Ramos (cell line): ENCODE results near the gene UFC1.

Source experiments
- in situ Hi-C: fragments of 300-500 bp; cut with MboI; formaldehyde crosslinking; loops from one replicate; pipeline ENCODE4 v1.14.3; 2022; ENCODE audit warnings: low sequenced_read_pairs; ENCODE audit not compliant: unreplicated experiment

UFC1 gene

DNA sequence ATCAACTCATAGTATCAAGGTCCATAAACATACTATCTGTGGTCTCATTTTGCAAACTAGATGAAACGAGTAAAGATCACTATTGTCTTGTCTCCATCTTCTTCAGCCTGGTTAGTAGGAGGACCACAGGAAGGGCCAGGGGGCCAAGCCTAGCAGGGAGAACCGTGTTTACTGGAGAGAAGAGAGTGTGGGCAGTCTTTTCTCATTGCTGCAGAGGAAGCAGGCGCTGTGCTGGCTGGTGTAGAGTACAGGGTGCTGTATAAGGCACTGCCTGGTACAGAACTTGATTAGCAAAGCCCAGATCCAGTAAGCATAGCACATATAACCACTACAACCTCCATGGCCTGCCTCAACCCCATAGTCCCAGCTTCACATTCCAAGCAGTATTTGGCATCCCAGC lies 33.5 kb downstream of the UFC1 start:
- in situ Hi-C loops, result no loop called here

DNA sequence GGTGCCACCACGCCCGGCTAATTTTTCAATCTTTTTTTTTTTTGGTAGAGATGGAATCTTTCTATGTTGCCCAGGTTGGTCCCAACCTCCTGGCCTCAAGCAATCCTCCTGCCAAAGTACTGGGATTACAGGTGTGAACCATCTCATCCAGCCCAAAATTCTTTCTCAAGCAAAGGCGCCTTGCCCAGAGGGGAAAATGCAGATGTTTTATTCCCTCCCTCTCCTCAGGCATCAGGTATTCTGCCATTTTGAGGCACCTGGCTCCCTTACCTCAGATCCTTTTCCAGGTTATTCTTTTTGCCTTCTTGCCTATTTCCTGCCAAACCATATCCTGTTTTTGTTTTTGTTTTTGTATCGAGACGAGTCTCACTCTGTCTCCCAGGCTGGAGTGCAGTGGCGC lies 34.6 kb downstream of the UFC1 start:
- in situ Hi-C loops, result no loop called here

DNA sequence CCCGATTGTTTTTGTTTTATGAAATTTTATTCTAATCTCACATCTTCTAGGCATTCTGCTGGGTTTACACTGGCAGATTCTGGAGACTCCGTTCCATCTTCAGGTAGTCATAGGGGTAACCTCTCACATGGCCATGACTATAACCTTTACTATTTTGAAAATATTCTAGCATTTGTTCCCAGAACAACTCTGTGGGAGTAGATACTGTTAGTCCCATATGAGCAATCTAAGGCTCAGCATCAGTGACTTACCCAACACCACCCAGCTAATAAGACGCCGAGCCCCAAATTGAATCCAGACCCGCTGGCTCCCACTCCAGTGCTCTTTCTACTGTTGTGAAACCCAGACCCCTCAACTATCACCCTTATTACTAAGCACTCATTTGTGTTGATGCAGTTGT lies 35.3 kb downstream of the UFC1 start:
- in situ Hi-C loops, result no loop called here

- in situ Hi-C loops, result no loop called here
These were observed 37.3 kb downstream of the UFC1 start for GRCh38 chr1:161190962-161191521.

DNA sequence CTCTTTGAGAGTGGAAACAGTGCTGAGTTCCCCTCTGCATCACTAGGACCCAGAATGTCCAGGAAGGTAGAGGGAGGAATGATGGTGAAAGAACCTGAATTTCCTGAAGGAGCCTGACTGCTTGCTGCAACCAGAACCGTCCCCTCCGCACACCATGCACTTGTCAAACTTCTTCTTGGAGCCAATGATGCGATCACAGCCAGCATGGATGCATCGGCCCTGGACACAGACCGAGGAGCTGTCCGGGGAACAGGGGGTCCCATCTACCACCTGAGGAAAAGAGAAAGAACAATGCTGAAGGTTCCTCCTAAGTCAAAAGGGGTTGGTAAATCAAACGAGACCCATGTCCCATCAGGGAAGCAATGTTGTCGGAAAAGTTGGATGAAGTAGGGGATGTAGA lies 38.2 kb downstream of the UFC1 start:
- in situ Hi-C loops, result no loop called here

- in situ Hi-C loops, result no loop called here
These were observed 39.0 kb downstream of the UFC1 start for GRCh38 chr1:161192476-161193465.

DNA sequence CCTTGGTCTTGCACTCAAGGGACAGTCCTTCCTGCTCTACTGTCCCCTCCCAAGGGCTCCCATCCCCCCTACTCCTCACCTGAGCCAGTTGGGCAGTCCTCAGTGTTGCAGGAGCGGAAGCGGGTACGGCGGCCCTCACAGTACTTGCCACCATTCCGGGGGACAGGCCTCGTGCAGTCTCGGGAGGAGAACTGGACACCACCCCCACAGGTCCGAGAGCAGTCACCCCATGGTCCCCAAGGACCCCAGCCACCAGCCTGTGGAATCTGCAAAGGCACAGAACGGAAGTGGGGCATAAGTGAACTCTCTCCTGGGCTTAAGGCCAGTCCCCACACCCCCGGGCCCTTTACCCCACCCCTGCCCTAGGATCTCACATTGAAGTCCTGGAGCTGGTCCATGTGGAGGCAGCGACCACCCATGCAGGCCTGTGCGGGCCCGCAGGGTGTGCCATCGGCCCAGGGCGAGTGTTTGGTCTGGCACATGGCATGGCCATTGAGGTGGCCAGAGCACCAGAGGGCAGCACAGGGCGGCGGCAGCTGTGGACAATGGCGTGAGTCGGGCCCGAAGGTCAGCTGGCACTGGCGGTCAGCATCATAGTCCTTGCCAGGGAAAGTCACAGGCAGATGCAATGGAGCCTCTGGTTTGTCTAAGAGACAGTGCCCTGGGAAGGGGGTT lies 39.9 kb downstream of the UFC1 start:
- in situ Hi-C loops, result no loop called here

- in situ Hi-C loops, result no loop called here
These were observed 41.4 kb downstream of the UFC1 start for GRCh38 chr1:161195171-161195570.

- in situ Hi-C loops, result no loop called here
These were observed 42.3 kb downstream of the UFC1 start for GRCh38 chr1:161196111-161196510.

DNA sequence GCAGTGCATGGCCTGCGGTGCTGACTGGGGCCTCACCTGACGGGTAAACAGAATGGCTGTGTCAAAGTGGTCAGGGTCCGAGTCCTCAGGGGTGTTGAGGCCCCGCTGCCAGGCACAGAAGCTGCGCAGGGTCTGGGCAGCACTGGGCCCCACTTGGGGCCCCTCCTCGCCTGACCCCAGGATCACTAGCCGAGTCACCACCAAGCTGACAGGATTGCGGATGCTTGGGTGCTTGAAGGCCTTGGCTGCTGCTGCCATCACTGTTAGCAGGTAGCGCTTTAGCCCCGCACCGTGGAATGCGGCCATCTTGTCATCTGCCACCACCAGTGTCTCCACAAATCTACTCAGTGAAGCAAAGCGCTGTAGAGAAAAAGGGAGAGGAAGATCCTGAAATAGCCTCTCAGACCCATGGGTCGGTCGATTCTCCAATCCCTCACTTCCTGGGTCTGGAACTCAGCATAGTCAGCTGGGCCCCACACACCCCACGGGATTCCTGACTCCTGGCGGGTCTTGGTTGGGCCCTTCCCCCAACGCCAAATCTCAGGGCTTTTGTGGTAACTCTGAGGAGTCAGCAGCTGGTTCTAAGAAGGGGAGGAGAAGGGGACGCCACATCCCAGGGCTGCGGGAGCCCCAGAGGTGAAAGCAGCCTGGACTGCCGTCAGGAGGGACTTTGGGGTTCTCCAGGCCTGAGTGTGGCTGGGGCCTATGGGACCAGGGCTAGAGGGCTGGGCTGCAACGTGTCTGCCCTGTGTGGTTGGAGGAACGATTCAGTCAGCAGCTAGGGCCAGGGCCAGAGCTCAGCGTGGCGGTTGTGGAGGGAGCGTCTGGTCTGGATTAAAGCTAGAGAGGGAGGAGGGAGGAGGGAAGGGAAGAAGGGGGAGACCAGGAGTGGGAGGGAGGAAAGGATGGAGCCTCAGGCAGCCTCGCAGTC lies 43.0 kb downstream of the UFC1 start:
- in situ Hi-C loops, result no loop called here

DNA sequence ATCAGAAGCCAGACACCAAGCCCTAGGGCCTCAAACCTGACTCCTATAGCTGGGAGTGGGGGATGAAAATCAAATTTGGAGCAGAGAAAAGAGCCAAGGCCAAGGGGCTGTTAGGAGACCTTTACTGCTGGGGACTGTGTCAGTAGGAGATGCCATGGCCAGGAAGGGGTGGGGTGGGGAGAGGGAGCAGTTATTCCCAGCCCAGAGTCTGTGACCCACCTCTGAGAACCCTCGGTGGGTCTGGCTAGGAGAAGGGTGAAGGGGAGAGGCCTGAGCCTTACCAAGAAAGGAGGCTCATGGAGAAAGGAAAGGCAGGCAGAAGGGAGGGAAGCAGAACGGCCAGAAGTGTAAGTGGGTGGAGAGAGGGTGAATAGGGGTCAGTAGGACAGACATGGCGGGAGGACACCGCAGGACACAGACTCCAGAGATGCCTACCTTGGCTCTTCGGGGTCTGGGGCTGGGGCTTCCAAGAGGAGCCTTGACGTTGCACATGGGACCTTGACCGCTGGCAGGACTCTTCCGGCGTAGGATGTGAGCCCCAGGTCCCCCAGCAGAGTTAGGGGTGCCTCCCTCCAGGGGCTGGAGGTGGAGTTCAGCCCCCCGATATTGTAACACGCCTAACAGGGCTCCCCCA lies 43.9 kb downstream of the UFC1 start:
- in situ Hi-C loops, result no loop called here

DNA sequence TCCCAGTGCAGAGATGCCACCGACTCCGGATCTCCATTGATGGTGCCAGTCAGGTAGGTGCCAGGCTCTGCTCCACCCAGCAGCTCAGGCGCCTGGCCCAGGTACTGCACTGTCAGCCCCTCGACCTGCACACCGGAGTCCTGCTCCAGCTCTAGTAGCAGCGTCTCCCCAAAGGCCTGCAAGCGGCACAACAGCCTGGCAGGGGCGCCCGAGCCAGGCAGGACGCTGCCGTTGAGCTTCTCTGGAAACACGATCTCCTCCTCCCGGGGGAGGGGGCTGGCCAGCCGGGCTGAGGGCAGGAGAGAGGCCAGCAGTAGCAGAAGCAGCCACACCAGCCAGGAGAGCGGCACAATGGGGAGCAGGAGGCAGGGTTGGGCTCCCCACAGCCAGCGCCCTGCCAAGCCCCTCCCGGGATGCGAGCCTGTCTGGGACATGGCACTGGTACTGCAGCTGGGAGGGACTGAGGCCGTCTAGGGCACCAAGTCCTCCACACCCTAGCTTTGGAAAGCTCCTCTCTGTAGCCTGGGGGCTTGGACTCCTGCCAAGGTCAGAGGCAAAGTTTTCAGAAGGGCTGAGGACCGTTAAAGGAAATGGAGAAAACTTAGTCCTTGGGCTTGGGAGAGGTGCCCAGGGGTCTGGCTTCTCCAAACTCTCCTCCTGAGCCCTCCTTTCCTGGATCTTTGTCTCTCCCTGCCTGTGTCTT lies 44.6 kb downstream of the UFC1 start:
- in situ Hi-C loops, result no loop called here

- in situ Hi-C loops, result no loop called here
These were observed 45.2 kb downstream of the UFC1 start, which contains the start of gene ADAMTS4 for GRCh38 chr1:161198897-161199431. ADAMTS4 (minus strand) TSS chr1:161199054; CDS start chr1:161198627, 427 bp downstream.

DNA sequence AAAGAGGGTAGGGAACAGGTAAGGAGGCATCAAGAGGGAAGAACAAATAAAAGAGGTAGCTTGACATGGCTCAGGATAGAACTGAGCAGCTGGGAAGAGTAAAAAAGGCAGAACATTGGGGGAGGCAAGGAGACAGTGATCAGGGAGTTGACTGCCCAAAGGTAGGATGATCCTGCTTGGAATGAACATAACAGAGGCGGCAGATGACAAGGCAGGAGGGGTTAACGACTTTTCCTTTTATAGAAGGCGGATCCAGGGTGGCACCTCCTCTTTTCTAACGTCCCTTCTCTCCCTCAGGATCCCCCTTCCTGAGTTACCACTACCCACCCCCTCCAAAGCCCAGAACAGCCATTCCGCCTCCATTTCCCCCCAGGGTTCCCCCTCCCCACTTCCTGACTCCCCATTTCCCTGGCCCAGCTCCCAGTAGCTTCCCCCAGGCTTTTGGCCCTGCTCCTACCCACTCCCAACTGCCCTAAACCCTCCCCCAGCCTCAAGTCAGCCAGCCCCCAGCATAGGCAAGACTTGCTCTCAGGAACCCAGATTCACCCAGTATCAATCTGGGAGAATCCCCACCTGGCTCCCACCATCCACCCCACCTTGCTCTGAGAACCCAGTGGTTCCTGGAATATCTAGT lies 45.8 kb downstream of the UFC1 start:
- in situ Hi-C loops, result loop anchor here (25.0 kb wide), 1 partner anchor 513 kb away; the partner anchor contains the start of genes FCRLA and FCRLB

DNA sequence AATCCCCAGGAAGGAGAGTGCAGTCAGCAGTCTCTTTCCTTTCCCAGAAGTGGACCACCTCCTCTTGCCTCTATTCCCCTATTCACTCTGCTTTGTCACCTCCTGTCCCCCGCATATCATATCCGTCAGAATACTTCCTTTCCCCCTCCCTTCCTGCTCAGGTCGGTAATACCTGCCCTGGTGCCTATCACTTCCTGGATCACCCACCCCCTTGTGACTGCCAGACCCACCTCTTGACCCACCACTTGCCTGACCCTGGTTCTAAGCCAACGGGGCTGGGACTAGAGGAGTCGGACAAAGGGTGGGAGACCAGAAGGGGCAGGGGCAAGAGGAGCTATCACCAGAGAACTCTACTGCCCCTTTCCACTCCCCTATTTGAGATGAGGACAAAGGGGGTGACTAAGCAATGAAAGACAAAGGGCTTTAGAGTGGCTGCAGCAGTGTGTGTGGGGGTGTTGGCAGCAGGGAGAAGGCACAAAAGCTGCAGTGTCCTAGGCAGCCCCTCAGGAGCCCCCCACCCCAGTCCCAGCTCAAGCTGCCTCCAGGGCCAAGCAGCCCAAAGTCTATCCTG lies 46.7 kb downstream of the UFC1 start:
- in situ Hi-C loops, result loop anchor here (25.0 kb wide), 1 partner anchor 512 kb away; the partner anchor contains the start of genes FCRLA and FCRLB

DNA sequence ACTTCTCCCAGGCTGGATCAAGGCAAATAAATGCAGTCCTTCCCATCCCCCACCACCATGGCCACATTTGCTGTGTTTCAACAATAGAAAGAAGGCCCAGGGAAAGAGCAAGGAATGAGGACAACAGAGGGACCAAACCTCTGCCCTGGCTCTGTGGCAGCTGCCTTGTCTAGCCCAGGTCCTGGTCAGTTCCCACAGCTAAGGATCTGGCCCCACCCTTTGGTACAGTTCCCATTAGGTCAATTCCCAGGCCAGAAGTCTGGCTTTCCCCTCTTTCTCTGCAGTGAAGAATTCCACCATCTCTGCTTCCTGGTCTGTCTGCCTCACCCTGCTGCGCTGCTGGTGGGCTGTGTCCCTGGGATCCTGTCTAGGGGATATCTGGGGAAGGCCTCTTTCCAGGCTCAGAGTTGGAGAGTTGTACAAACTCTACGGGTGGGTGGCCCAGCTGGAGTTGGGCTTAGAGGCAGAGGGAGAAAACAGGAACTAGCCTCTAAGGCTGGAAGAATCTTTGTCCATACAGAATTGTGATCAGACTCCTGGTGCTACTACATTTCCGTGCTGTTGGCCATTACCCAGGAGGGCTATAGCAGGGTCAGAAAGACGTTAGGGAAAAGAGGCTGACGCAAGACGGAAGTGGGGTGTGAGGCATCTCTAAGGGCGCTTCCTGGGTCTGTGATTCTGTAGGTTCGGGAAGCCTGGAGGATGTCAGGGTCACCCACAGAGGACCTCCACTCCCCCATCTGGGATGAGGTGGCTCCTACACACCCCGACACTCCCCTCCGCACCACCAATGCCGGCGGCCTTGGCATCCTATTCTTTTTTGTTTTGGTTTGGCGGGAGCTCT lies 47.4 kb downstream of the UFC1 start:
- in situ Hi-C loops, result loop anchor here (25.0 kb wide), 1 partner anchor 511 kb away; the partner anchor contains the start of genes FCRLA and FCRLB
